GM12874 (cell line): ENCODE results near the gene PALD1.

ENCODE experiments used
- TF ChIP-seq, protein P1 (sequence below): IDR thresholded peaks from 2 replicates; pipeline ENCODE4 v1.5.1; 2011; ENCODE audit warnings: low read depth, mild to moderate bottlenecking, control low read depth, low read length, moderate library complexity; ENCODE audit not compliant: insufficient read depth

Gene PALD1

GRCh38 chr10:70505908-70506307 is 27.3 kb downstream of the PALD1 start:
- TF ChIP-seq, protein P1, sequence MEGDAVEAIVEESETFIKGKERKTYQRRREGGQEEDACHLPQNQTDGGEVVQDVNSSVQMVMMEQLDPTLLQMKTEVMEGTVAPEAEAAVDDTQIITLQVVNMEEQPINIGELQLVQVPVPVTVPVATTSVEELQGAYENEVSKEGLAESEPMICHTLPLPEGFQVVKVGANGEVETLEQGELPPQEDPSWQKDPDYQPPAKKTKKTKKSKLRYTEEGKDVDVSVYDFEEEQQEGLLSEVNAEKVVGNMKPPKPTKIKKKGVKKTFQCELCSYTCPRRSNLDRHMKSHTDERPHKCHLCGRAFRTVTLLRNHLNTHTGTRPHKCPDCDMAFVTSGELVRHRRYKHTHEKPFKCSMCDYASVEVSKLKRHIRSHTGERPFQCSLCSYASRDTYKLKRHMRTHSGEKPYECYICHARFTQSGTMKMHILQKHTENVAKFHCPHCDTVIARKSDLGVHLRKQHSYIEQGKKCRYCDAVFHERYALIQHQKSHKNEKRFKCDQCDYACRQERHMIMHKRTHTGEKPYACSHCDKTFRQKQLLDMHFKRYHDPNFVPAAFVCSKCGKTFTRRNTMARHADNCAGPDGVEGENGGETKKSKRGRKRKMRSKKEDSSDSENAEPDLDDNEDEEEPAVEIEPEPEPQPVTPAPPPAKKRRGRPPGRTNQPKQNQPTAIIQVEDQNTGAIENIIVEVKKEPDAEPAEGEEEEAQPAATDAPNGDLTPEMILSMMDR: no peak

GRCh38 chr10:70507966-70508365 is 29.4 kb downstream of the PALD1 start:
- TF ChIP-seq, protein P1: no peak

GRCh38 chr10:70508912-70509756 is 30.6 kb downstream of the PALD1 start:
- TF ChIP-seq, protein P1: no peak

- TF ChIP-seq, protein P1: no peak
Observed at GRCh38 chr10:70509757-70510147, 31.2 kb downstream of the PALD1 start.

DNA sequence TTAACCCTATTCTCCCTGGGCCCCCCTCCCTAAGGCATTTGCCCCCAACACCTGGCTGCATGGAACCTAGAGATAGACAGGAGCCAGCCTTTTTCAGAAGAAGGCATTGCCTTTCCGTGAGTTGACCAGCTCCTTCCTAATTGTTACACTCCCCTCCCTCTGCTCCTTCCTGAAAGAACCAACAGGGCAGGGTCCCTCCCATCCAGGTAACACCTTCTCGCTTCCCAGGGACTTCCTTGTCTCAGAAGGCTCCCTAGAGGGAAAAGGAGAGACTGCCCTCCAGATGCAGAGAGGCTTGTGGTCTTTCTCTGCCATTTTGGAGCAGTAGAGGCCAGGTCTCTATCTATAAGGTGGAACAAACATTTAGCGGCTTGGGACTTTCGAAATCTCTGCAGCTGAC is 31.9 kb downstream of the PALD1 start:
- TF ChIP-seq, protein P1: no peak

GRCh38 chr10:70510904-70511303 is 32.3 kb downstream of the PALD1 start:
- TF ChIP-seq, protein P1: no peak

GRCh38 chr10:70512149-70512639 is 33.6 kb downstream of the PALD1 start:
- TF ChIP-seq, protein P1: no peak
